GM12878 (cell line): Measurements from ENCODE around the gene OR6N1. TPM values are rescaled to one million over a fixed set of nuclear protein-coding genes. Genes with fewer than 3 reads are reported as not detected.

Experiments used
- ATF3 ChIP-seq: IDR thresholded peaks from 2 replicates; pipeline ENCODE4 v1.6.1; 2011; ENCODE audit warnings: low read depth, mild to moderate bottlenecking, low read length, moderate library complexity, borderline replicate concordance; ENCODE audit errors: extremely low read depth
- EGR1 ChIP-seq, 2 experiments: IDR thresholded peaks; 1 replicate in 1 of 2; 2 replicates in 1 of 2; pipeline ENCODE4 v1.6.1; 2011 to 2012; ENCODE audit warnings: low read depth in 2 of 2, low read length in 2 of 2, borderline replicate concordance in 1 of 2, mild to moderate bottlenecking in 1 of 2, moderate library complexity in 1 of 2
- FOS ChIP-seq: IDR thresholded peaks from 3 replicates; pipeline ENCODE4 v1.6.1; 2011; ENCODE audit warnings: borderline replicate concordance; ENCODE audit not compliant: insufficient read length; ENCODE audit errors: extremely low read depth
- IRF3 ChIP-seq: fragments of 450-650 bp; IDR thresholded peaks from 2 replicates; pipeline ENCODE4 v1.6.1; 2014; ENCODE audit warnings: mild to moderate bottlenecking
- JUNB ChIP-seq: IDR thresholded peaks from 2 replicates; pipeline ENCODE4 v1.6.1; 2016; ENCODE audit warnings: antibody characterized with exemption, mild to moderate bottlenecking
- MAX ChIP-seq: IDR thresholded peaks from 2 replicates; pipeline ENCODE4 v1.6.1; 2012; ENCODE audit warnings: low read depth, low read length, improper control_type of control experiment
- MEF2A ChIP-seq: IDR thresholded peaks from 2 replicates; pipeline ENCODE4 v1.6.1; 2011; ENCODE audit warnings: low read depth, mild to moderate bottlenecking, low read length, moderate library complexity; ENCODE audit not compliant: insufficient read depth
- NFYA ChIP-seq: IDR thresholded peaks from 2 replicates; pipeline ENCODE4 v1.6.1; 2011; ENCODE audit warnings: low read depth, mild to moderate bottlenecking, low read length, improper control_type of control experiment, borderline replicate concordance
- PAX5 ChIP-seq: IDR thresholded peaks from 2 replicates; pipeline ENCODE4 v1.6.1; 2011; ENCODE audit warnings: low read depth, low read length, borderline replicate concordance
- PBX3 ChIP-seq: IDR thresholded peaks from 2 replicates; pipeline ENCODE4 v1.6.1; 2011; ENCODE audit warnings: mild to moderate bottlenecking, low read depth, low read length, moderate library complexity; ENCODE audit not compliant: insufficient replicate concordance
- RCOR1 ChIP-seq: conservative IDR thresholded peaks from 2 replicates; pipeline ENCODE4 v1.6.1; 2012; ENCODE audit warnings: low read depth, low read length, improper control_type of control experiment
- SP1 ChIP-seq: IDR thresholded peaks from one replicate; pipeline ENCODE4 v1.6.1; 2011; ENCODE audit warnings: low read depth, low read length
- SREBF1 ChIP-seq: IDR thresholded peaks from 2 replicates; pipeline ENCODE4 v1.6.1; 2012; ENCODE audit warnings: mild to moderate bottlenecking, low read length
- TAF1 ChIP-seq: IDR thresholded peaks from 2 replicates; pipeline ENCODE4 v1.6.1; 2011; ENCODE audit warnings: mild to moderate bottlenecking, low read depth, low read length, borderline replicate concordance
- TCF7 ChIP-seq: IDR thresholded peaks from 2 replicates; pipeline ENCODE4 v1.6.1; 2014; ENCODE audit warnings: antibody characterized with exemption, borderline replicate concordance
- WRNIP1 ChIP-seq: IDR thresholded peaks from 2 replicates; pipeline ENCODE4 v1.6.1; 2011; ENCODE audit warnings: low read depth, low read length, improper control_type of control experiment, borderline replicate concordance
- ZBTB40 ChIP-seq: fragments of 450-650 bp; IDR thresholded peaks from 2 replicates; pipeline ENCODE4 v1.6.1; 2016; ENCODE audit warnings: mild to moderate bottlenecking, moderate library complexity, borderline replicate concordance
- ZNF24 ChIP-seq: fragments of 450-650 bp; IDR thresholded peaks from 2 replicates; pipeline ENCODE4 v1.6.1; 2017; ENCODE audit warnings: antibody characterized with exemption, mild to moderate bottlenecking
- ZNF687 ChIP-seq: fragments of 450-650 bp; IDR thresholded peaks from 2 replicates; pipeline ENCODE4 v1.6.1; 2017; ENCODE audit warnings: mild to moderate bottlenecking, moderate library complexity
- ZSCAN29 ChIP-seq: fragments of 450-650 bp; IDR thresholded peaks from 2 replicates; pipeline ENCODE4 v1.6.1; 2017; ENCODE audit warnings: mild to moderate bottlenecking, moderate library complexity
- polyA plus RNA-seq, 11 experiments: library from polyadenylated mRNA; depleted of rRNA in 4 of 11; unstranded in 6 of 11; stranded (reverse) in 5 of 11; fragments of >200 nt; fragmentation: Nextera tagmentation in 4 of 11; fragmentation: Illumina TruSeq in 1 of 11; extraction: Ambion mirVana in 4 of 11; extraction: Trizol in 1 of 11; gene quantifications; 1 replicate in 1 of 11; 2 replicates in 10 of 11; pipeline versions ENCODE4 v1.2.1 to v1.2.3, GENCODE V29; 2011 to 2016; ENCODE audit warnings: inconsistent platforms in 2 of 11, missing spikeins in 2 of 11, low read depth in 1 of 11
- total RNA-seq, 4 experiments: library from RNA; depleted of rRNA in 3 of 4; stranded (reverse); fragments of >200 nt in 3 of 4; fragmentation: Illumina TruSeq in 1 of 4; extraction: Trizol in 1 of 4; gene quantifications; 2 replicates each; pipeline versions ENCODE4 v1.2.1 to v1.2.3, GENCODE V29; 2013 to 2021

The OR6N1 gene
- total and polyA plus RNA-seq, 10 of the 15 experiments (the other 5 are each of a cell fraction or from before 2014, with no cell fraction given), result not detected

- TF ChIP-seq ZBTB40 (no peak), ZNF24 (no peak), EGR1 (IDR thresholded peaks at IDR 0.05; ENCODE audit: borderline replicate concordance in 1 of 2, low read depth in 2 of 2, low read length in 2 of 2) (no peak), MEF2A (peak; percentile 85), PBX3 (no peak), NFYA (no peak), WRNIP1 (no peak), RCOR1 (no peak), SP1 (no peak), FOS (no peak), TCF7 (0 out of 2 replicates have a peak, but pooled peaks have one; percentile 24), IRF3 (no peak), JUNB (peak; percentile 90), ATF3 (no peak), ZNF687 (no peak), TAF1 (no peak), PAX5 (no peak), SREBF1 (no peak), ZSCAN29 (no peak), MAX (no peak)
These were observed 55.7 kb downstream of the OR6N1 start (continued) for GRCh38 chr1:158716335-158716734.
